Stimulated activated CD8-positive, alpha-beta memory T cell treated with anti-CD3 and anti-CD28 coated beads, Interleukin-15, amount 100 ng/mL, for 24 hours (primary cell): ENCODE data around the gene FIZ1.

Experiments used
- DNase-seq: peaks from one replicate; pipeline ENCODE4 v3.0.0-alpha.2; 2020; ENCODE audit warnings: low read depth

The FIZ1 gene

GRCh38 chr19:55599468-55599841 is at the start of gene FIZ1:
TSS of gene FIZ1 (minus strand) at chr19:55599517. CDS start at chr19:55597865, 1,652 bp downstream.
- DNase-seq, result peak; percentile 77

- DNase-seq, result no peak
These were observed 49.4 kb upstream of the FIZ1 start for GRCh38 chr19:55648585-55649267.

GRCh38 chr19:55647732-55648584 is 48.6 kb upstream of the FIZ1 start, which contains the start of gene CCDC106:
TSS of gene CCDC106 (plus strand) at chr19:55648212. CDS start at chr19:55649047, 835 bp downstream.
- DNase-seq, result no peak

- DNase-seq, result no peak
These were observed 47.8 kb upstream of the FIZ1 start for GRCh38 chr19:55646889-55647731.

- no peak for DNase-seq
These were observed 46.2 kb upstream of the FIZ1 start for GRCh38 chr19:55645512-55645881.

GRCh38 chr19:55644842-55645511 is 45.7 kb upstream of the FIZ1 start:
- DNase-seq, result no peak

GRCh38 chr19:55644191-55644833 is 45.0 kb upstream of the FIZ1 start:
- DNase-seq, result no peak

- no peak for DNase-seq
These were observed 44.5 kb upstream of the FIZ1 start for GRCh38 chr19:55643887-55644176.

- peak; percentile 70 for DNase-seq
These were observed 43.9 kb upstream of the FIZ1 start, which contains the start of gene ZNF581 for GRCh38 chr19:55643003-55643886. TSS of gene ZNF581 (plus strand) at chr19:55643649. CDS start at chr19:55644572, 923 bp downstream.

GRCh38 chr19:55642153-55643002 is 43.1 kb upstream of the FIZ1 start:
- DNase-seq, result no peak

- no peak for DNase-seq
These were observed 42.3 kb upstream of the FIZ1 start for GRCh38 chr19:55641426-55642152.

- DNase-seq, result no peak
These were observed 41.5 kb upstream of the FIZ1 start, which contains the start of gene ZNF580 for GRCh38 chr19:55640577-55641425. TSS of gene ZNF580 (plus strand) at chr19:55641002. CDS start at chr19:55642509, 1,507 bp downstream.

GRCh38 chr19:55640043-55640576 is 40.8 kb upstream of the FIZ1 start:
- DNase-seq, result no peak

- no peak for DNase-seq
These were observed 39.6 kb upstream of the FIZ1 start for GRCh38 chr19:55638864-55639359.

GRCh38 chr19:55637534-55637933 is 38.2 kb upstream of the FIZ1 start:
- no peak for DNase-seq

- no peak for DNase-seq
These were observed 37.4 kb upstream of the FIZ1 start for GRCh38 chr19:55636723-55637122.

- DNase-seq, result no peak
These were observed 36.6 kb upstream of the FIZ1 start for GRCh38 chr19:55635856-55636440.
